ENCODE data around the gene OR8S1.

Gene OR8S1

DNA sequence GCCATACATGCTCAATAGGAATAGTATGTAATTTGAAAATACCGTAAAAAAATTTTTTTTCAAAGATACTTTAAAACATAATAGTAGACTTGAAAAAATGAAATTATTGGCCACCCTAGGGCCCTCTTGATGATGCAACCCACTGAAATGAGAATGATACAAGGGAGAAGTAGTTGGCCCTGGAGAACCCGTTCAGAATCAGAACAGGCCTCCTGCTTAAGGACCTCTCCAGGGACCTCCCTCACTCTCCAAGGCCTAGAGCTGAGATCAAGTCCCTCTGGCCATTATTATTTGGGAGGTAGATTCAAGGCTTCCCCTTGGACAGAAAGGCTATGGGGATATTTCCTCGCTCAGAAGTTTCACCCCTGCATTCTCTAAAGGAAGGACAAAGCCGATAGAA, 32.5 kb downstream of the OR8S1 start:
- no peak for DNase-seq

DNA sequence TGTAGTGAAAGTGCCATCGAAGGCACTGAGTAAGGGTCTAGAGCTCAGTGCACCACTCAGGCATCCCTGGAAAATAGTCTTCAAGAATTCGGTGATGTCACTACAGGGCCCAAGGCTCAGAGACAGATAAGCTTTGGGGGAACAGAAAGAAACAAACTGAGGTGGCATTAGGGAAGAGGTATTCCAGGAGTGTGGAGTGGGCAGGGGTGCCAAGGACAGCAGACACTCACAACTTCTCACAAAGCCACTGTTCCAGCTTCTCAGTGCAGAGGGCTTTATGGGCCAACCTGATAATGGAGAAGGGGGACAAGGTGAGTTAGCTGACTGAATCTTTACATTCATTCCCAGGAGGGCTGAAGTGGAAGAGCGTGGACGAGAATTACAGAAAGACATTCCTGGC, 42.3 kb downstream of the OR8S1 start:
- no peak for DNase-seq

DNA sequence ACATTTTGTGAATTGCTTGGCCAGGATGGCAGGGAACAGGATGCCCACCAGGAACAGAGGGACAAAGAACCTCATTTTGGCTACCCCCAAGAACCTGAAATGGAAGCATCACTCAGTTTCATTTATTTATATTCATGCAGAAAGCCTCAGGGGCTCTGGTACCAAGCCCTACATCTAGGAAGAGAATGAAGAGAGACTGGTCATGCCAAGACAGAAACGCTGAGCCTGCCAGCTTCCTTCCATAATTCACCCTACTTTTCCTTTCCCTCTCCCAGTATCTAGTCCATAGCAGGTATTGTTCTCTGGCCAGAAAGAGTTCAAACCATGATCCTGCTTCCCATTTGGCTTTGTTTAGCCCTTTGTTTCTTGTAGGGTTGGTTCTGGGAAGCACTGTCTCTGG, 44.5 kb downstream of the OR8S1 start, which contains the start of gene LALBA:
Gene LALBA, minus strand, starts transcription at position 101 of the 400 bp plus-strand sequence. Its CDS starts 26 bp downstream, at position 75.
- no peak for DNase-seq

DNA sequence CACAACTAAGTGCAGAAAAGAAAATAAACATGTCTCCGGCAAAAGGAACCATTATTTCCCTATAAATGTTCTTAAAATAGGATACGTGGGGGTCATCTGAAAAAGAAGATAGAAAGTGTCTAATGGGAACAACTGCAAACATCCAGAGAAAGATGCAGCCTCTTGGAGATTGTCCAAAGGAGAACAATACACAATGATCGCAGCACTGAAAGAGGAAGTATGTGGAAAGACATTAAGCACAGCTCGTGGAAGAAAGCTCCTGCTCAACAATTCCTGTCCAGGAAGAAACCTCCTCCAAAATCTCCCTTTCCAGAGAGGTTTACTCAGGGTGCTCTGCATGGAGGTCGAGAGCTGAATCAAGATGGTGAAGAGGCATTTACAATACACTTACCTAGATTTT, 46.9 kb downstream of the OR8S1 start:
- DNase-seq: no peak
